K562 (cell line): Measurements from ENCODE around the gene ABR. TPM values are rescaled to one million over a fixed set of nuclear protein-coding genes. Genes with fewer than 3 reads are reported as not detected.

ENCODE experiments used
- ATAC-seq: fragments of 200-7000 bp; cut with Tn5 transposase; 3 replicates; pipeline ENCODE4 v1.9.1; 2020; ENCODE audit warnings: moderate library complexity
- BruUV-seq: library from RNA; stranded (reverse); fragments of 400-500 nt; replicated peaks from 2 replicates; lab custom pipeline; 2021; lab: Mats Ljungman, UMichigan
- CTCF ChIA-PET: fragments of 300-600 bp; formaldehyde crosslinking; extraction: SDS; loops from one replicate; lab custom pipeline; 2021; ENCODE audit warnings: low intra/inter-chr PET ratio; lab: Yijun Ruan, JAX
- POLR2A ChIA-PET: fragments of 300-600, 350-650 bp; sonication (Branson Sonifier 250); formaldehyde crosslinking; extraction: SDS; loops from one replicate; lab custom pipeline; 2021; ENCODE audit warnings: antibody characterized with exemption, inconsistent platforms; lab: Yijun Ruan, JAX
- DNase-seq, 4 experiments: peaks; one replicate each; pipeline versions ENCODE4 v3.0.0 to v3.0.0-alpha.2; 2011 to 2018; ENCODE audit warnings: low spot score in 3 of 4, mixed read lengths in 3 of 4; ENCODE audit errors: extremely low read depth in 1 of 4
- FAIRE-seq: peaks from 2 replicates; lab custom pipeline; 2011; peaks lifted over from hg19 to GRCh38; lab: Jason Lieb, UNC
- H2AFZ ChIP-seq: 2 replicates; pipeline ENCODE4 v1.6.0; 2011; ENCODE audit warnings: low read depth, low read length, control low read depth, inconsistent platforms
- H3K27ac ChIP-seq: fragments of 200-600 bp; 3 replicates; pipeline ENCODE4 v1.8.0; 2011; ENCODE audit warnings: low read depth, mild to moderate bottlenecking, control low read depth, inconsistent platforms, low read length, moderate library complexity, mixed read lengths; ENCODE audit errors: extremely low read depth
- H3K27me3 ChIP-seq, 2 experiments: fragments of 300-600 bp in 1 of 2; 2 replicates in 1 of 2; 3 replicates in 1 of 2; pipeline versions ENCODE4 v1.6.0 to v1.8.0; 2011; ENCODE audit warnings: inconsistent platforms in 2 of 2, low read length in 2 of 2, mild to moderate bottlenecking in 1 of 2, mixed read lengths in 1 of 2, moderate library complexity in 1 of 2; ENCODE audit not compliant: control insufficient read depth in 2 of 2, insufficient read depth in 2 of 2
- H3K36me3 ChIP-seq: fragments of 300-600 bp; 3 replicates; pipeline ENCODE4 v1.8.0; 2011; ENCODE audit warnings: mild to moderate bottlenecking, low read length, inconsistent platforms; ENCODE audit not compliant: control insufficient read depth, insufficient read depth
- H3K4me1 ChIP-seq, 2 experiments: fragments of 200-600 bp in 1 of 2; replicated peaks in 1 of 2; 2 replicates in 1 of 2; 3 replicates in 1 of 2; pipeline versions ENCODE4 v1.5.1 to v1.8.0; 2011; ENCODE audit warnings: inconsistent platforms in 2 of 2, low read length in 2 of 2, mild to moderate bottlenecking in 1 of 2, mixed read lengths in 1 of 2, moderate library complexity in 1 of 2; ENCODE audit not compliant: control insufficient read depth in 2 of 2, insufficient read depth in 2 of 2
- H3K4me2 ChIP-seq: 2 replicates; pipeline ENCODE4 v1.6.1; 2011; ENCODE audit warnings: low read length, control low read depth, inconsistent platforms, mixed read lengths; ENCODE audit not compliant: insufficient read depth
- H3K4me3 ChIP-seq: fragments of 200-600 bp; sonication (generic), shearing (Covaris generic); 2 replicates; pipeline ENCODE4 v1.5.1; 2016; ENCODE audit warnings: control low read depth, inconsistent platforms
- H3K79me2 ChIP-seq: fragments of 200-600 bp; 3 replicates; pipeline ENCODE4 v1.8.0; 2011; ENCODE audit warnings: low read length, inconsistent platforms; ENCODE audit not compliant: control insufficient read depth, insufficient read depth
- H3K9ac ChIP-seq, 2 experiments: 2 replicates each; pipeline versions ENCODE4 v1.6.0 to v1.6.1; 2011; ENCODE audit warnings: low read depth in 2 of 2, low read length in 2 of 2, control low read depth in 1 of 2, inconsistent platforms in 1 of 2, mild to moderate bottlenecking in 1 of 2, mixed read lengths in 1 of 2; ENCODE audit not compliant: insufficient read depth in 1 of 2
- H3K9me1 ChIP-seq: one replicate; pipeline ENCODE4 v1.6.0; 2011; ENCODE audit warnings: inconsistent platforms, mild to moderate bottlenecking, low read length, moderate library complexity; ENCODE audit not compliant: control insufficient read depth, insufficient read depth
- H3K9me3 ChIP-seq: replicated peaks from 2 replicates; pipeline ENCODE4 v1.5.1; 2011; ENCODE audit warnings: low read depth, low read length, inconsistent platforms; ENCODE audit not compliant: control insufficient read depth, insufficient read depth
- H4K20me1 ChIP-seq: replicated peaks from 2 replicates; pipeline ENCODE4 v1.6.1; 2011; ENCODE audit warnings: low read length, inconsistent platforms, mixed read lengths; ENCODE audit not compliant: control insufficient read depth, insufficient read depth
- BHLHE40 ChIP-seq: IDR thresholded peaks from 2 replicates; pipeline ENCODE4 v1.6.1; 2011; ENCODE audit warnings: low read length, improper control_type of control experiment
- CBX3 ChIP-seq, 2 experiments: IDR thresholded peaks; 1 replicate in 1 of 2; 2 replicates in 1 of 2; pipeline ENCODE4 v1.6.1; 2012; ENCODE audit warnings: inconsistent platforms in 2 of 2, low read length in 2 of 2, borderline replicate concordance in 1 of 2, control low read depth in 1 of 2
- CXXC5 ChIP-seq: fragments of 250-450 bp; sonication (Bioruptor Pico); IDR thresholded peaks from 2 replicates; pipeline ENCODE4 v1.8.0; 2022; ENCODE audit warnings: inconsistent platforms, mild to moderate bottlenecking, moderate library complexity
- EGR1 ChIP-seq: fragments of 450-650 bp; conservative IDR thresholded peaks from 2 replicates; pipeline ENCODE4 v1.6.1; 2017; ENCODE audit warnings: mild to moderate bottlenecking
- FOXK2 ChIP-seq, 2 experiments: fragments of 450-650 bp; IDR thresholded peaks in 1 of 2; conservative IDR thresholded peaks in 1 of 2; 2 replicates each; pipeline ENCODE4 v1.6.1; 2016; ENCODE audit warnings: low read depth in 2 of 2, mild to moderate bottlenecking in 1 of 2
- GABPB1 ChIP-seq: sonication (generic); formaldehyde crosslinking; IDR thresholded peaks from 2 replicates; pipeline ENCODE4 v1.8.0; 2022; ENCODE audit warnings: mild to moderate bottlenecking, missing genetic modification reagents
- PHF8 ChIP-seq: fragments of 200-600 bp; sonication (generic); IDR thresholded peaks from 2 replicates; pipeline ENCODE4 v1.6.1; 2012; ENCODE audit warnings: mixed run types, mild to moderate bottlenecking, inconsistent platforms, low read length, moderate library complexity, borderline replicate concordance
- SMAD3 ChIP-seq: fragments of 450-650 bp; formaldehyde crosslinking; conservative IDR thresholded peaks from 2 replicates; pipeline ENCODE4 v1.4.0; 2020; ENCODE audit warnings: mild to moderate bottlenecking
- SMC3 ChIP-seq: conservative IDR thresholded peaks from 2 replicates; pipeline ENCODE4 v1.6.1; 2011; ENCODE audit warnings: low read depth, low read length, improper control_type of control experiment; ENCODE audit not compliant: insufficient read depth
- STAG1 ChIP-seq: sonication (generic); formaldehyde crosslinking; IDR thresholded peaks from 2 replicates; pipeline ENCODE4 v1.5.0; 2020; ENCODE audit warnings: missing genetic modification reagents, borderline replicate concordance
- WGBS: fragments of 100-300 bp; shearing (Covaris generic); methylation state at CpG from one replicate; pipeline ENCODE4 v1.1.6; 2016; ENCODE audit warnings: low coverage, mixed read lengths; ENCODE audit not compliant: insufficient coverage; ENCODE audit errors: missing lambda C conversion rate; 5-methylcytosine and 5-hydroxymethylcytosine counted together
- in situ Hi-C: fragments of 300-500 bp; cut with MboI; formaldehyde crosslinking; loops from 4 replicates; pipeline ENCODE4 v1.15.0; 2018; ENCODE audit warnings: inconsistent platforms, mixed read lengths
- intact Hi-C: fragments of 100-400 bp; cut with micrococcal nuclease; formaldehyde crosslinking; loops from 2 replicates; pipeline ENCODE4 v1.14.2; 2022
- polyA plus RNA-seq, 8 experiments: library from polyadenylated mRNA; depleted of rRNA in 4 of 8; stranded (reverse) in 5 of 8; unstranded in 3 of 8; fragments of >200 nt; fragmentation: Nextera tagmentation in 2 of 8; fragmentation: Illumina TruSeq in 1 of 8; extraction: Ambion mirVana in 2 of 8; extraction: Trizol in 1 of 8; gene quantifications; 2 replicates each; pipeline versions ENCODE4 v1.2.1 to v1.2.3, GENCODE V29; 2011 to 2014; ENCODE audit warnings: inconsistent platforms in 1 of 8, missing spikeins in 1 of 8
- total RNA-seq, 7 experiments: library from RNA; depleted of rRNA in 6 of 7; stranded (reverse); fragments of >200 nt in 6 of 7; fragmentation: Illumina TruSeq in 2 of 7; extraction: Trizol in 2 of 7; gene quantifications; 2 replicates each; pipeline versions ENCODE4 v1.2.1 to v1.2.3, GENCODE V29; 2011 to 2021; ENCODE audit warnings: low replicate concordance in 1 of 7
- TF ChIP-seq, protein P1 (sequence below): IDR thresholded peaks from 2 replicates; pipeline ENCODE4 v1.6.1; 2011; ENCODE audit warnings: borderline replicate concordance, low read depth, mild to moderate bottlenecking, moderate library complexity, low read length; ENCODE audit not compliant: insufficient read depth, poor library complexity, severe bottlenecking
- TF ChIP-seq, protein P2 (sequence below): fragments of 450-650 bp; IDR thresholded peaks from 2 replicates; pipeline ENCODE4 v1.6.1; 2016; ENCODE audit warnings: missing biosample characterization, missing genetic modification characterization
- TF ChIP-seq, protein P3 (sequence below): fragments of 250-450 bp; sonication (Bioruptor Pico); IDR thresholded peaks from 2 replicates; pipeline ENCODE4 v1.5.0; 2021; ENCODE audit warnings: mild to moderate bottlenecking, borderline replicate concordance
- TF ChIP-seq, protein P4 (sequence below), 2 experiments: fragments of 200-800 bp in 1 of 2; sonication (Bioruptor generic) in 1 of 2; sonication (generic) in 1 of 2; formaldehyde crosslinking in 1 of 2; IDR thresholded peaks in 1 of 2; conservative IDR thresholded peaks in 1 of 2; 2 replicates each; pipeline versions ENCODE4 v1.5.0 to v1.6.1; 2016 to 2020; ENCODE audit warnings: missing compliant biosample characterization in 1 of 2, missing genetic modification characterization in 1 of 2, missing genetic modification reagents in 1 of 2

Gene ABR
- total and polyA plus RNA-seq, 9 of the 15 experiments (the other 6 are each of a cell fraction or from before 2014, with no cell fraction given), result 0.07 to 1.6 (median 0.37) TPM; not detected in 1

DNA sequence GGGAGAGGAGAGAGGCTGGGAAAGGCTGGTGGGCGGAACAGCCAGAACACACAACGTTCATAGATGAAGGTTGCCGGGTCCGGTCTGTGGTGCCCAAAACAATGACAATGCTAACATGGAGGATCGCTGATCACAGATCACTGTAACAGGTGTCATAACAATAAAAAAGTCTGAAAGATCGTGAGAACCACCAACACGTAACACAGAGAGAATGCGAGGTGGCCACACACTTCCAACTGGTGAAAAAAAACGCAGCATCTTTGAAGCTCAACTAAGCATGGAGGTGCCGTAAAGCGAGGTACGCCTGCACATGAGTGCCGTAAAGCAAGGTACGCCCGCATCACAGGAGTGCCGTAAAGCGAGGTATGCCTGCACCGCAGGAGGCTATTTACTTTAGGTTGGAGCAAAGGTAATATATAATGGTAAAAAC, 42.3 kb downstream of the ABR start:
- Histone ChIP-seq H3K4me2 (peak overlapping the region; percentile 67), H2AFZ (peak overlapping the region; percentile 96), H3K4me1 (peaks cover 0 to 5% of the 10 kb centered on the region in 2 experiments; a peak in 1 of 5 replicates), H3K36me3 (no peaks in the 10 kb centered on the region), H3K9me3 (no peaks in the 10 kb centered on the region), H3K27me3 (peaks cover 11 to 20% of the 10 kb centered on the region in 2 experiments; a peak in 3 of 5 replicates), H3K4me3 (no peak overlapping the region), H3K79me2 (no peaks in the 10 kb centered on the region), H4K20me1 (no peaks in the 10 kb centered on the region), H3K9me1 (no peaks in the 10 kb centered on the region), H3K27ac (no peak overlapping the region), H3K9ac (no peak overlapping the region; a peak in 1 of 4 replicates)
- BruUV-seq, result no TSS peak
- in situ Hi-C loops (no loop called here), intact Hi-C loops (no loop called here)
- peak; percentile 88 for FAIRE-seq
- 17% methylated on average over 18 of the region's 18 CpGs for WGBS
- ATAC-seq, result peak; percentile 46; the same call in 2 of the 3 replicates
- POLR2A ChIA-PET, result interaction anchor here (1.0 to 1.7 kb wide), 3 partner anchors 10 to 15 kb away, joined by 3 to 6 read pairs (median 5); no protein-coding TSS in a partner anchor
- CTCF ChIA-PET, result no interaction called here
- peak; percentile 70 to 80 (median 70) for DNase-seq
- TF ChIP-seq, protein P1, sequence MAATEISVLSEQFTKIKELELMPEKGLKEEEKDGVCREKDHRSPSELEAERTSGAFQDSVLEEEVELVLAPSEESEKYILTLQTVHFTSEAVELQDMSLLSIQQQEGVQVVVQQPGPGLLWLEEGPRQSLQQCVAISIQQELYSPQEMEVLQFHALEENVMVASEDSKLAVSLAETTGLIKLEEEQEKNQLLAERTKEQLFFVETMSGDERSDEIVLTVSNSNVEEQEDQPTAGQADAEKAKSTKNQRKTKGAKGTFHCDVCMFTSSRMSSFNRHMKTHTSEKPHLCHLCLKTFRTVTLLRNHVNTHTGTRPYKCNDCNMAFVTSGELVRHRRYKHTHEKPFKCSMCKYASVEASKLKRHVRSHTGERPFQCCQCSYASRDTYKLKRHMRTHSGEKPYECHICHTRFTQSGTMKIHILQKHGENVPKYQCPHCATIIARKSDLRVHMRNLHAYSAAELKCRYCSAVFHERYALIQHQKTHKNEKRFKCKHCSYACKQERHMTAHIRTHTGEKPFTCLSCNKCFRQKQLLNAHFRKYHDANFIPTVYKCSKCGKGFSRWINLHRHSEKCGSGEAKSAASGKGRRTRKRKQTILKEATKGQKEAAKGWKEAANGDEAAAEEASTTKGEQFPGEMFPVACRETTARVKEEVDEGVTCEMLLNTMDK, result no peak
- TF ChIP-seq, protein P2, sequence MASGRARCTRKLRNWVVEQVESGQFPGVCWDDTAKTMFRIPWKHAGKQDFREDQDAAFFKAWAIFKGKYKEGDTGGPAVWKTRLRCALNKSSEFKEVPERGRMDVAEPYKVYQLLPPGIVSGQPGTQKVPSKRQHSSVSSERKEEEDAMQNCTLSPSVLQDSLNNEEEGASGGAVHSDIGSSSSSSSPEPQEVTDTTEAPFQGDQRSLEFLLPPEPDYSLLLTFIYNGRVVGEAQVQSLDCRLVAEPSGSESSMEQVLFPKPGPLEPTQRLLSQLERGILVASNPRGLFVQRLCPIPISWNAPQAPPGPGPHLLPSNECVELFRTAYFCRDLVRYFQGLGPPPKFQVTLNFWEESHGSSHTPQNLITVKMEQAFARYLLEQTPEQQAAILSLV (tag), result no peak
- TF ChIP-seq CXXC5 (CRISPR knock-in tag) (0 out of 2 replicates have a peak, but pooled peaks have one; percentile 20), FOXK2 (conservative IDR thresholded peaks at IDR 0.05 in 1 of 2, IDR thresholded peaks at IDR 0.05 in 1 of 2; ENCODE audit: low read depth in 2 of 2) (0 out of 4 replicates have a peak, but pooled peaks have one; percentile 26 to 50), PHF8 (peak; percentile 20; the same call in 1 of the 2 replicates), EGR1 (no peak), SMAD3 (CRISPR knock-in tag) (no peak), BHLHE40 (peak; percentile 54; the same call in 1 of the 2 replicates), SMC3 (no peak), STAG1 (CRISPR knock-in tag) (no peak), CBX3 (IDR thresholded peaks at IDR 0.05; ENCODE audit: borderline replicate concordance in 1 of 2, low read length in 2 of 2) (peak in 1 of 2 experiments; percentile 47; a peak in 1 of 3 replicates), GABPB1 (no peak)
- TF ChIP-seq, protein P3, sequence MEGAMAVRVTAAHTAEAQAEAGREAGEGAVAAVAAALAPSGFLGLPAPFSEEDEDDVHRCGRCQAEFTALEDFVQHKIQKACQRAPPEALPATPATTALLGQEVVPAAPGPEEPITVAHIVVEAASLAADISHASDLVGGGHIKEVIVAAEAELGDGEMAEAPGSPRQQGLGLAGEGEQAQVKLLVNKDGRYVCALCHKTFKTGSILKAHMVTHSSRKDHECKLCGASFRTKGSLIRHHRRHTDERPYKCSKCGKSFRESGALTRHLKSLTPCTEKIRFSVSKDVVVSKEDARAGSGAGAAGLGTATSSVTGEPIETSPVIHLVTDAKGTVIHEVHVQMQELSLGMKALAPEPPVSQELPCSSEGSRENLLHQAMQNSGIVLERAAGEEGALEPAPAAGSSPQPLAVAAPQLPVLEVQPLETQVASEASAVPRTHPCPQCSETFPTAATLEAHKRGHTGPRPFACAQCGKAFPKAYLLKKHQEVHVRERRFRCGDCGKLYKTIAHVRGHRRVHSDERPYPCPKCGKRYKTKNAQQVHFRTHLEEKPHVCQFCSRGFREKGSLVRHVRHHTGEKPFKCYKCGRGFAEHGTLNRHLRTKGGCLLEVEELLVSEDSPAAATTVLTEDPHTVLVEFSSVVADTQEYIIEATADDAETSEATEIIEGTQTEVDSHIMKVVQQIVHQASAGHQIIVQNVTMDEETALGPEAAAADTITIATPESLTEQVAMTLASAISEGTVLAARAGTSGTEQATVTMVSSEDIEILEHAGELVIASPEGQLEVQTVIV (CRISPR knock-in tag), result peak; percentile 96
- TF ChIP-seq, protein P4, sequence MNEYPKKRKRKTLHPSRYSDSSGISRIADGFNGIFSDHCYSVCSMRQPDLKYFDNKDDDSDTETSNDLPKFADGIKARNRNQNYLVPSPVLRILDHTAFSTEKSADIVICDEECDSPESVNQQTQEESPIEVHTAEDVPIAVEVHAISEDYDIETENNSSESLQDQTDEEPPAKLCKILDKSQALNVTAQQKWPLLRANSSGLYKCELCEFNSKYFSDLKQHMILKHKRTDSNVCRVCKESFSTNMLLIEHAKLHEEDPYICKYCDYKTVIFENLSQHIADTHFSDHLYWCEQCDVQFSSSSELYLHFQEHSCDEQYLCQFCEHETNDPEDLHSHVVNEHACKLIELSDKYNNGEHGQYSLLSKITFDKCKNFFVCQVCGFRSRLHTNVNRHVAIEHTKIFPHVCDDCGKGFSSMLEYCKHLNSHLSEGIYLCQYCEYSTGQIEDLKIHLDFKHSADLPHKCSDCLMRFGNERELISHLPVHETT (CRISPR knock-in tag; conservative IDR thresholded peaks at IDR 0.05 in 1 of 2, IDR thresholded peaks at IDR 0.05 in 1 of 2), result no peak
